HepG2 (cell line): ENCODE measurements around the gene NPPB. TPM values are rescaled to one million over a fixed set of nuclear protein-coding genes. Genes with fewer than 3 reads are reported as not detected.

ENCODE experiments used
- ATAC-seq: fragments of 200-7000 bp; cut with Tn5 transposase; 3 replicates; pipeline ENCODE4 v1.9.1; 2020; ENCODE audit warnings: mild to moderate bottlenecking, moderate library complexity
- BruUV-seq: library from RNA; stranded (reverse); fragments of 400-500 nt; replicated peaks from 2 replicates; lab custom pipeline; 2021; lab: Mats Ljungman, UMichigan
- CTCF ChIA-PET: fragments of 300-600 bp; formaldehyde crosslinking; extraction: SDS; loops from one replicate; lab custom pipeline; 2021; ENCODE audit warnings: low total read pairs, inconsistent platforms, low intra/inter-chr PET ratio; lab: Yijun Ruan, JAX
- POLR2A ChIA-PET: fragments of 350-600 bp; sonication (Branson Sonifier 250); formaldehyde crosslinking; loops from one replicate; lab custom pipeline; 2020; ENCODE audit warnings: antibody characterized with exemption, inconsistent platforms; lab: Yijun Ruan, JAX
- DNase-seq: peaks from one replicate; pipeline ENCODE4 v3.0.0-alpha.2; 2015; ENCODE audit warnings: low spot score
- FAIRE-seq: peaks from 3 replicates; lab custom pipeline; 2011; peaks lifted over from hg19 to GRCh38; lab: Jason Lieb, UNC
- H2AFZ ChIP-seq: one replicate; pipeline ENCODE4 v1.6.1; 2011; ENCODE audit warnings: low read length, inconsistent platforms
- H3K27ac ChIP-seq: fragments of 300-600 bp; 3 replicates; pipeline ENCODE4 v1.8.0; 2011; ENCODE audit warnings: mixed run types, mild to moderate bottlenecking, mixed read lengths, low read length, inconsistent platforms; ENCODE audit not compliant: insufficient read depth; ENCODE audit errors: extremely low read length
- H3K27me3 ChIP-seq, 2 experiments: fragments of 200-600 bp in 1 of 2; 2 replicates in 1 of 2; 3 replicates in 1 of 2; pipeline versions ENCODE4 v1.6.0 to v1.8.0; 2011; ENCODE audit warnings: low read length in 2 of 2, mild to moderate bottlenecking in 2 of 2, moderate library complexity in 2 of 2, inconsistent platforms in 1 of 2; ENCODE audit not compliant: insufficient read depth in 2 of 2, control insufficient read depth in 1 of 2
- H3K36me3 ChIP-seq, 2 experiments: fragments of 200-600 bp in 1 of 2; replicated peaks in 1 of 2; 2 replicates in 1 of 2; 3 replicates in 1 of 2; pipeline versions ENCODE4 v1.5.1 to v1.8.0; 2011; ENCODE audit warnings: low read length in 2 of 2, inconsistent platforms in 1 of 2; ENCODE audit not compliant: insufficient read depth in 2 of 2, control insufficient read depth in 1 of 2
- H3K4me1 ChIP-seq: 2 replicates; pipeline ENCODE4 v1.5.1; 2012; ENCODE audit warnings: low read length, inconsistent platforms; ENCODE audit not compliant: insufficient read depth
- H3K4me2 ChIP-seq: 2 replicates; pipeline ENCODE4 v1.6.0; 2011; ENCODE audit warnings: low read depth, low read length, inconsistent platforms
- H3K4me3 ChIP-seq, 3 experiments: fragments of 200-600 bp in 1 of 3; sonication (generic), shearing (Covaris generic) in 1 of 3; replicated peaks in 1 of 3; 2 replicates each; pipeline ENCODE4 v1.5.1; 2011 to 2016; ENCODE audit warnings: low read length in 3 of 3, inconsistent platforms in 2 of 3, low read depth in 2 of 3, mild to moderate bottlenecking in 2 of 3, control low read depth in 1 of 3, mixed read lengths in 1 of 3; ENCODE audit not compliant: insufficient read depth in 1 of 3
- H3K79me2 ChIP-seq: one replicate; pipeline ENCODE4 v1.6.1; 2011; ENCODE audit warnings: low read length, inconsistent platforms; ENCODE audit not compliant: insufficient read depth
- H3K9ac ChIP-seq: 2 replicates; pipeline ENCODE4 v1.6.0; 2011; ENCODE audit warnings: mild to moderate bottlenecking, low read depth, low read length, inconsistent platforms; ENCODE audit not compliant: insufficient read depth
- H3K9me3 ChIP-seq: 2 replicates; pipeline ENCODE4 v1.5.1; 2012; ENCODE audit warnings: mild to moderate bottlenecking, low read length
- H4K20me1 ChIP-seq: 2 replicates; pipeline ENCODE4 v1.6.0; 2011; ENCODE audit warnings: inconsistent platforms, mild to moderate bottlenecking, low read length, moderate library complexity; ENCODE audit not compliant: insufficient read depth
- DNMT3B ChIP-seq: conservative IDR thresholded peaks from 2 replicates; pipeline ENCODE4 v1.6.1; 2016; ENCODE audit warnings: missing biosample characterization, control low read depth
- EHMT2 ChIP-seq: fragments of 200-600 bp; sonication (generic); IDR thresholded peaks from 2 replicates; pipeline ENCODE4 v1.7.0; 2017; ENCODE audit warnings: antibody characterized with exemption, low read depth, low read length, borderline replicate concordance
- MYC ChIP-seq: sonication (generic); formaldehyde crosslinking; IDR thresholded peaks from 2 replicates; pipeline ENCODE4 v1.9.0; 2021; ENCODE audit warnings: missing genetic modification reagents, borderline replicate concordance
- RFX3 ChIP-seq: IDR thresholded peaks from 2 replicates; pipeline ENCODE4 v1.6.1; 2016; ENCODE audit warnings: missing biosample characterization, missing genetic modification reagents
- ZFP1 ChIP-seq: IDR thresholded peaks from 2 replicates; pipeline ENCODE4 v1.6.1; 2016
- ZFYVE20 ChIP-seq: sonication (generic); formaldehyde crosslinking; IDR thresholded peaks from 2 replicates; pipeline ENCODE4 v1.8.0; 2023; ENCODE audit warnings: low read depth, mild to moderate bottlenecking, moderate library complexity, missing genetic modification reagents, borderline replicate concordance
- ZNF263 ChIP-seq: sonication (generic); formaldehyde crosslinking; IDR thresholded peaks from 2 replicates; pipeline ENCODE4 v1.4.0; 2020; ENCODE audit warnings: missing genetic modification reagents
- ZNF513 ChIP-seq: sonication (generic); formaldehyde crosslinking; conservative IDR thresholded peaks from 2 replicates; pipeline ENCODE4 v1.5.0; 2020; ENCODE audit warnings: missing genetic modification reagents
- ZNF720 ChIP-seq: sonication (generic); formaldehyde crosslinking; IDR thresholded peaks from 2 replicates; pipeline ENCODE4 v1.4.0; 2020; ENCODE audit warnings: missing genetic modification reagents
- WGBS: methylation state at CpG from one replicate; pipeline ENCODE4 v1.1.6; 2017; ENCODE audit warnings: low lambda C conversion rate; 5-methylcytosine and 5-hydroxymethylcytosine counted together
- in situ Hi-C: cut with HindIII; loops from 2 replicates; pipeline ENCODE4 v1.10.0; 2017; ENCODE audit warnings: low pct_unique_long_range_greater_than_20kb; ENCODE audit not compliant: extremely low pct_ligation_motif_present
- intact Hi-C: fragments of 100-400 bp; cut with micrococcal nuclease; formaldehyde crosslinking; loops from one replicate; pipeline ENCODE4 v1.10.0; 2022; ENCODE audit not compliant: unreplicated experiment
- polyA plus RNA-seq, 8 experiments: library from polyadenylated mRNA; depleted of rRNA in 3 of 8; stranded (reverse) in 7 of 8; unstranded in 1 of 8; fragments of >200 nt; fragmentation: Illumina TruSeq in 4 of 8; extraction: Trizol in 4 of 8; gene quantifications; 2 replicates each; pipeline versions ENCODE4 v1.2.1 to v1.2.3, GENCODE V29; 2011 to 2016; ENCODE audit warnings: low read depth in 4 of 8, missing spikeins in 1 of 8, mixed read lengths in 1 of 8; ENCODE audit not compliant: insufficient read depth in 1 of 8
- total RNA-seq, 5 experiments: library from RNA; depleted of rRNA; stranded (reverse); fragments of >200 nt; fragmentation: Illumina TruSeq; extraction: Trizol; gene quantifications; 2 replicates each; pipeline ENCODE4 v1.2.3, GENCODE V29; 2016; ENCODE audit warnings: low read depth in 1 of 5

Gene NPPB
- total and polyA plus RNA-seq, 2 of the 13 experiments (the other 11 are each of a cell fraction or from before 2014, with no cell fraction given): 1.9 TPM; not detected in 1

GRCh38 chr1:11877074-11877473 lies 18.3 kb upstream of the NPPB start:
- TF ChIP-seq EHMT2 (no peak), ZFP1 (no peak), ZNF513 (CRISPR knock-in tag) (no peak), RFX3 (no peak), ZNF720 (CRISPR knock-in tag) (no peak), ZFYVE20 (no peak), MYC (CRISPR knock-in tag) (no peak)
- H3K27me3 ChIP-seq: peaks cover 4 to 36% of the 10 kb centered on the region in 2 experiments; a peak in 4 of 5 replicates
- FAIRE-seq (no peak), DNase-seq (no peak), ATAC-seq (no peak)
- no peak overlapping the region for H3K4me3 ChIP-seq
- H3K36me3 ChIP-seq: no peaks in the 10 kb centered on the region
- no TSS peak for BruUV-seq
- no peak overlapping the region for H2AFZ ChIP-seq
- no peaks in the 10 kb centered on the region for H4K20me1 ChIP-seq
- 42% methylated on average over 6 of the region's 6 CpGs for WGBS
- CTCF ChIA-PET: no interaction called here
- intact Hi-C loops: no loop called here
- H3K4me2 ChIP-seq: no peak overlapping the region
- H3K4me1 ChIP-seq: peaks cover 64% of the 10 kb centered on the region
- no peak overlapping the region for H3K27ac ChIP-seq
- POLR2A ChIA-PET: interaction anchor here (1.5 kb wide), 1 partner anchor 32 kb away, joined by 5 read pairs; no protein-coding TSS in a partner anchor
- H3K9me3 ChIP-seq: no peaks in the 10 kb centered on the region
- in situ Hi-C loops: no loop called here
- H3K9ac ChIP-seq: no peak overlapping the region
- H3K79me2 ChIP-seq: no peaks in the 10 kb centered on the region

GRCh38 chr1:11875094-11875493 lies 16.3 kb upstream of the NPPB start:
- POLR2A ChIA-PET: no interaction called here
- TF ChIP-seq ZNF263 (CRISPR knock-in tag) (peak; percentile 68; the same call in 1 of the 2 replicates), DNMT3B (no peak)
- TF ChIP-seq, all 625 proteins: peak for 1
- no peak overlapping the region for H3K27ac ChIP-seq
- H3K27me3 ChIP-seq: peaks cover 3 to 35% of the 10 kb centered on the region in 2 experiments
- H2AFZ ChIP-seq: no peak overlapping the region
- CTCF ChIA-PET: no interaction called here
- H4K20me1 ChIP-seq: no peaks in the 10 kb centered on the region
- no peaks in the 10 kb centered on the region for H3K9me3 ChIP-seq
- intact Hi-C loops (no loop called here), in situ Hi-C loops (no loop called here)
- WGBS: 33% methylated on average over 1 of the region's 10 CpGs
- H3K4me3 ChIP-seq: no peak overlapping the region
- ATAC-seq: no peak
- H3K4me2 ChIP-seq: no peak overlapping the region
- no TSS peak for BruUV-seq
- FAIRE-seq: no peak
- H3K9ac ChIP-seq: no peak overlapping the region
- no peaks in the 10 kb centered on the region for H3K36me3 ChIP-seq
- H3K79me2 ChIP-seq: no peaks in the 10 kb centered on the region
- no peak for DNase-seq
- H3K4me1 ChIP-seq: peaks cover 44% of the 10 kb centered on the region
